ENCODE measurements around the gene PPP6R2.

Gene PPP6R2

GRCh38 chr22:50436015-50436830 lies 93.1 kb downstream of the PPP6R2 start:
- no peak for DNase-seq

GRCh38 chr22:50436841-50437341 lies 93.8 kb downstream of the PPP6R2 start:
- no peak for DNase-seq

GRCh38 chr22:50437511-50438304 lies 94.6 kb downstream of the PPP6R2 start:
- DNase-seq, result no peak

- DNase-seq, result no peak
Measured at GRCh38 chr22:50438305-50439275, 95.5 kb downstream of the PPP6R2 start.

- DNase-seq, result no peak
Measured at GRCh38 chr22:50439314-50439870, 96.3 kb downstream of the PPP6R2 start.

- DNase-seq, result no peak
Measured at GRCh38 chr22:50439871-50440331, 96.8 kb downstream of the PPP6R2 start.

- no peak for DNase-seq
Measured at GRCh38 chr22:50440544-50441249, 97.6 kb downstream of the PPP6R2 start.

GRCh38 chr22:50441428-50441993 lies 98.4 kb downstream of the PPP6R2 start:
- DNase-seq, result no peak

GRCh38 chr22:50443197-50443596 lies 100.1 kb downstream of the PPP6R2 start:
- DNase-seq, result no peak

GRCh38 chr22:50443801-50444625 lies 100.9 kb downstream of the PPP6R2 start:
- DNase-seq, result no peak

- no peak for DNase-seq
Measured at GRCh38 chr22:50444663-50445062, 101.5 kb downstream of the PPP6R2 start.

- no peak for DNase-seq
Measured at GRCh38 chr22:50445071-50445879, 102.1 kb downstream of the PPP6R2 start.

GRCh38 chr22:50445880-50446707 lies 103.0 kb downstream of the PPP6R2 start:
- no peak for DNase-seq

GRCh38 chr22:50446708-50447575 lies 103.8 kb downstream of the PPP6R2 start:
- DNase-seq, result no peak

GRCh38 chr22:50447576-50448551 lies 104.7 kb downstream of the PPP6R2 start:
- no peak for DNase-seq

GRCh38 chr22:50452649-50453048 lies 109.5 kb downstream of the PPP6R2 start:
- no peak for DNase-seq

Measured in activated T-cell treated with anti-CD3 and anti-CD28 coated beads for 4 hours (primary cell).